GM21825 (cell line): ENCODE measurements around the gene TGFBR3.
A peak's percentile ranks its signal among the peaks of the same experiment; 100 is the strongest.

Source experiments
- ATAC-seq: cut with Tn5 transposase; IDR thresholded peaks from one replicate; pipeline ENCODE4 v1.9.1; 2021; ENCODE audit warnings: mild to moderate bottlenecking, moderate library complexity; ENCODE audit not compliant: unreplicated experiment

Gene TGFBR3

DNA sequence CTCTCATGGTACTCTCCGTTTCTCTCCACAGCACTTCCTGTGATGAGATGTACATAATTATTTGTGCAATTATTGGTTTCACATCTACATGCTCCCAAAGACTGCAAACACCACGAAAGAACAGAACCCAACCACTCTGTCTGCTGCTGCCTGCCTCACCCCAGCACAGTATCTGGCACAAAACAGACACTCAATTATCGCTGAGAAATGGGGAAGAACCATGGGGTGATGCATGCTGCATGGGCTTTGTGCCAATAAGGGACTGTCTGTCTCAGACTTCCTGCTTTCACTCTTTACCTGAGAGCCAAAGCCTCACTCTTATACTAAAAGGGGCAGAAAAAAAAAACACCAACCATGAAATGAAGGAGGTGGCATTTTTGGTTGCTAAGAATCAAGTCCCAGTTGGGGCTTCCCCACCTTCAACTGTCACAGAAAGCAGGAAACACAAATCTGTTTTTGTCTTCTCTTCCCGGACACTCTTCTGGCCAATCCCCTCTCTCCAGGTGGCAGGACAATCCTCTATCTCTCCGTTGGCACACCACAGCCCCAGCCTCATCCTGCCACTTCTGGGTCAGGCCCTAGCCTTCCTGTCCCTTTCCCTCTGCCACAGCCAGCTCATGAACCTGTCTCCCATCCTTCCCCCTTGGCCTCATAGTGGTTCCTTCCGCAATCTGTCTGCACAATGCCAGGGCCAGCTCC, 82.0 kb downstream of the TGFBR3 start:
- ATAC-seq: peak; percentile 83

- ATAC-seq: no peak
Observed at GRCh38 chr1:91803123-91803522, 82.8 kb downstream of the TGFBR3 start.

DNA sequence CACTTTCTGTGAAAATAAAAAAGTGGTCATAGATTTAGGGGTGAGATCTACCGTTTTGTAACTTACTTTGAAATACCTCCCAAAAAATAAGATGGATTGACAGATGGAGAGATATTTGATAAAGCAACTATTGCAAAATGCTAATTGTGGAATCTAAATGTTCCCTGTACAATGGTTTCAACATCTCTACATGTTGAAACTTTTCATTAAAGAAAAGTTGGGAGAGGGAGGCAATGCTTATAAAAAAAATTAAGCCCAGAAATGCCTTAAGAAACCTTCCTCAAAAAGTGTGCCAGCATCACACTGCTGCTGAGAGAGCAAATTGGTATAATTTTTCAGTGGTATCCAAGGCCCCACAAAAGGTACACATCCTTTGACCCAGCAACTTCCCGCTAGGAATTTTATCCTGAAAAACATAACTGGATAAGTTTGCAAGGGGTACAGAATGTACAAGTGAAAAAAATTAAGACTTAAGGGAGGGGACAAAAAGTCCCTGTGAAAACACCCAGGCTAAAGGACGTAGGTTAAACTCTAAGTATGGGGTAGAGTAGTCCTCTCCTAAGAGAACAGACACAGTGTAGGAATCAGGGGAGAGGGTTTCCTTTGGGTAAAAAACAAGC, 84.3 kb downstream of the TGFBR3 start:
- ATAC-seq: no peak

- ATAC-seq: no peak
Observed at GRCh38 chr1:91799863-91800262, 86.1 kb downstream of the TGFBR3 start.

DNA sequence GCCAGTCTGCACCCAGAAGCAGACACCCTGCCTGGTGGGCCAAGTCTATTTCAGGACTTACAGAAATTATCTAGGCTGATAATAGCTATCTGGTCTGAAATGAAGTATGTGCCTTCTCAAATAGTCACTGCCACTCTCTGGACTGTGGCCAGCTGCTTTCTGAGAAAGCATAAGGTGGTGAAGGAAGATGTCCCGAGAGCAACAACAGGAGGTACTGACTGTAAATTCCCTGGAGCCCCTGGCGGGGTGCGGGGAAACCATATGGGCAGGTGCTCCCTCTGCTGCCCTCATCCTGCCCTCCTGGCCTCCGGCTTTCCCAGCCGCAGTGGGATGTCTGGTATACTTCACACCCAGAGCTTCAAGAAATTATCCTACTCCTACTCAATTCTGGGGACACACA, 86.8 kb downstream of the TGFBR3 start:
- ATAC-seq: no peak

DNA sequence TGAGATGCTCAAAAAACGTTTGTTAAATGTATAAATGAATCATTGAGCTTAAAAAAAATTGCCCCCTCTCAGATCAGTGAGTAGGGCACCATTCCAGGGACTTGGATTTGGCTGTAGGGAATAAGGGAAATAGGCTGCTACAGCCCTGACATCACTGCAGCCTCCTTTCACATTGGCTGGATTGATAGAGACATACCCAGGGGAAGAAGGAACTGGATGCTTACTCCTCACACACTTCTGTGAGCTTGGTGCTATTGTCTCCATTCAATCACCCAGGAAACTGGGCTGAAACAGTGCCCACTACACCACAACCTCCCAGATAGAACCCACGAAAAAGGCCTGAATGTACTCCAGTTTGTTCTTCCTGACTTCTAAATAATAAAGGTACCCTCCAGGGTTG, 87.2 kb downstream of the TGFBR3 start:
- no peak for ATAC-seq

GRCh38 chr1:91798241-91798648, 87.7 kb downstream of the TGFBR3 start:
- no peak for ATAC-seq

DNA sequence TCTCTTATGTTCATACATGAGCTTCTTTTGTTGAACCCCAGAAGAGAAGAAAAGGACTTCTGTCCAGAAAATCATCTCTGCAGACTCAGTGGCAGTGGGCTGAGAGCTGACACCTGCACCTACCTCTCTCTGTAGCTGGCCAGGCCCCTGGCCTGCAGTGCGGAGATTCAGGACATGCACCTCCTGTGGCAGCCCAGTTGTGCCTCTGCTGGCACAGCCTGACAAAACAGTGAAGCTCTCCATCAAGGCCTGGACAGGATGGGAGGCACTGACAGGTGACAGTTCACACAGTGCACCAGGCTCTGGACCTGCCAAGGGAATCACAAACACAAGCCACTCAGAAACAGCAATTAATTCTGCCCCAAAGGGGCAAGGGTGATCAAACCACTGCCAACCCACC, 88.8 kb downstream of the TGFBR3 start:
- ATAC-seq: no peak

DNA sequence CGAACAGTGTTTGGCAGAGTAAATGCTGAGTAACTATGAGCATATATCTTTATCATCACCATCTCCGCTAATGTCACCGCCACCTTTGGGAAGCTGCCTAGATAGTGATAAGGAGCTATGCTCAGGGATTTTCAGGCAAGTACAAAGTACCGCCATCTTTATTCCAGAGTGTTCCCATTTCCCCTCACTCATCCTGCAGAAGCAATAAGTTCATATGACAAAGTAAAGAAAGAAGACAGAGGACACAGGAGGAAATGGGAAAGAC, 89.6 kb downstream of the TGFBR3 start:
- no peak for ATAC-seq

DNA sequence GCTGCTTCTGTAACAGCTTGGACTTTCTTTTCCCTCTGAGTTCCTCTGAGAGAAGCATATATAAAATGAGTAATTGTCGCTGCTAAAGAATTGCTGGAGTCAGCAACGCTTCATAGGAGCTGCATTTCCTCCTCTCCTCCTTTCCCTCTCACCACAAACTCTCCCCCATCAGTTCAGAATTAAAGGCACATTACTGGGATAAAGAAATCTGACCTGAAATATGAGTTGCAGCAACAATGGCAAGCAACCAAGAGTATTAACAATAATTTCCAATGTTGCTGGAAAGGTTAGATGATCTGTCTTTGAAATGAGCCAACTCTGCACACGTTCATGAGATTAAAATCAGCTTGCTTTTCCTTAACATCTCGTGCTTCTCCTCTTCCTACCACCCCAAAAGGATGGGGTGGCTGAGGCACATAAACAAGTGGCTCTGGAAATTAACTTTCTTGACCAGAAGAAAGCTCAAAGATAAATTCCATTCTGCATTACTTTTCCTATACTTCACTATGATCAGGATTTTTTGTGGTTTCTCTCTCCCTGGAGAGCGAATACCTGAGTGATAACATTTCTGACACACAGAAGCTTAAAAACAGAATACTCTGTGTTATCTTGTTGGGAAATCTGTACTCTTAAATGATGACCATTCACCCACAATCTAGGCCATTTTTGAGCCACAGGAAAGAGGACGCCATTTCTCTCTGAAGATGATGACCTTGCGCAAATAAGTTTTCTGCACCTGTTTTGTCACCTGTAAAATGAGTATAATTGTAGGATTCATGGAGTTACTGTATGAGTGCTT, 90.2 kb downstream of the TGFBR3 start:
- ATAC-seq: no peak

DNA sequence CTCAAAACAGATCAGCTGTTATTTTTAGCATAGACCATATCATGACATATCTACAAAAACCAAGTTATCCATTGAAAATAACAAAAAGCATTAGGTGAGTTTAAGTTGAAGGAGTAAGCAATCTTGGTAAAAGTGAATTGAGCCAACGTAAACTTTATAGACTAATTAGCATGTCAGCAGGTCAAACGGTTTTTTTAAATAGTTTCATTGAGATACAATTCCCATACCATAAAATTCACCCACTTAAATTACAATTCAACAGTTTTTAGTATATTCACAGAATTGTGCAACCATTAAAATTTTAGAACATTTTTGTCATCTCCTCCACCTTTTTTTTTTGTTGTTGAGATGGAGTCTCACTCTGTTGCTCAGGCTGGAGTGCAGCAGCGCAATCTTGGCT, 92.1 kb downstream of the TGFBR3 start:
- no peak for ATAC-seq

GRCh38 chr1:91793189-91793588, 92.8 kb downstream of the TGFBR3 start:
- ATAC-seq: no peak

- no peak for ATAC-seq
Observed at GRCh38 chr1:91792489-91793071, 93.4 kb downstream of the TGFBR3 start.

- no peak for ATAC-seq
Observed at GRCh38 chr1:91791691-91792488, 94.1 kb downstream of the TGFBR3 start.

GRCh38 chr1:91791103-91791502, 94.8 kb downstream of the TGFBR3 start:
- no peak for ATAC-seq

GRCh38 chr1:91790392-91790791, 95.6 kb downstream of the TGFBR3 start:
- no peak for ATAC-seq

- ATAC-seq: no peak
Observed at GRCh38 chr1:91789273-91789997, 96.5 kb downstream of the TGFBR3 start.

- ATAC-seq: no peak
Observed at GRCh38 chr1:91787919-91788318, 98.0 kb downstream of the TGFBR3 start.

DNA sequence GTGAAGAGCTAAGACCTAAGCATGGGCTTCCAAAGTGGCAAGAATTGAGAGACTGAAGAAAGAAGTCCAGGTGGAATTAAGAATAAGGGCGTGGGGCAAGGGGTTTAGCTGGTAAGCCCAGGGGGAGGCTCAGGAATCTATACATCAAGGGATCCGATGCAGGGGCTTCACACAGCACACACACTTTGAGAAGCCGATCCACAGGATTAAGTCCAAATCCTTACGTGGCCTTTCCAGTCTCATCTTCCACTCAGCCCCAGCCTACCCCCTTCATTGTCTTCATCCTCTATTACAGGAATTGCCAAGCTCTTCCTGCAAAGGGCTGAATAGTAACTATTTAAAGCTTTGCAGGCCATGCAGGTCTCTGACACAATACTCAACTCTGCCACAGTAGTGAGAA, 101.3 kb downstream of the TGFBR3 start:
- no peak for ATAC-seq

DNA sequence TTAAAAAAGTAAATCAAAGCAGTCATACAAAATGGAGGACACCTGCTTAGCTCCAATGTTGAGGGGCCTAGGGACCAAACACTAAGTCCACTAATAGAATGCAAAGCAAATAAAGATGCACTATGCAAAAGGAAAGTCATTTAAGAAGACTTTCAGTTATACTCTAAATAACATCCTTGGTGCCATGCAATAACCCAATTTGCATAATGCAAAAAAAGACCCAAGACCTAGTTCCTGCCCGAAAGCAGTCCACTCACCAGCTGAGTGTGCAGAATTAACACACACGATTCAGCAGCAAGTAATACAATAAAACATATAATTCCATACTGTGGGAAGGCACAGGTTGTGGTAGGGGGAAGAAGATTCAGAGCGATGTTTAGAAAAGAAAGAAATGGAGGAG, 101.8 kb downstream of the TGFBR3 start:
- ATAC-seq: no peak
